OCI-LY7 (cell line): ENCODE data around the gene NPC2. TPM values are rescaled to one million over a fixed set of nuclear protein-coding genes. Genes with fewer than 3 reads are reported as not detected.

Source experiments
- BruUV-seq: library from RNA; stranded (reverse); fragments of 400-500 nt; replicated peaks from 2 replicates; lab custom pipeline; 2021; lab: Mats Ljungman, UMichigan
- CTCF ChIA-PET: fragments of 300-600 bp; sonication (Branson Sonifier 250); formaldehyde crosslinking; loops from one replicate; lab custom pipeline; 2022; ENCODE audit warnings: antibody characterized with exemption; ENCODE audit not compliant: unreplicated experiment; lab: Charles Lee
- POLR2A ChIA-PET: fragments of 300-600 bp; sonication (Branson Sonifier 250); formaldehyde crosslinking; loops from one replicate; lab custom pipeline; 2022; ENCODE audit warnings: antibody characterized with exemption; lab: Charles Lee
- DNase-seq: peaks from one replicate; pipeline ENCODE4 v3.0.0-alpha.2; 2015; ENCODE audit warnings: low spot score
- H2AFZ ChIP-seq: fragments of 200-600 bp; sonication (generic), shearing (Covaris generic); 2 replicates; pipeline ENCODE4 v1.6.1; 2014; ENCODE audit warnings: mild to moderate bottlenecking, antibody characterized with exemption, low read length, moderate library complexity
- H3K27ac ChIP-seq: fragments of 200-600 bp; sonication (generic); 2 replicates; pipeline ENCODE4 v1.5.1; 2014; ENCODE audit warnings: mixed run types, low read depth, mild to moderate bottlenecking, moderate library complexity, low read length, inconsistent platforms; ENCODE audit not compliant: poor library complexity, severe bottlenecking
- H3K36me3 ChIP-seq: fragments of 200-600 bp; sonication (generic); 2 replicates; pipeline ENCODE4 v1.6.1; 2014; ENCODE audit warnings: mild to moderate bottlenecking, antibody characterized with exemption, low read length, moderate library complexity, mixed read lengths; ENCODE audit not compliant: insufficient read depth
- H3K4me1 ChIP-seq: fragments of 200-600 bp; sonication (generic); 2 replicates; pipeline ENCODE4 v1.5.1; 2014; ENCODE audit warnings: mild to moderate bottlenecking, low read length; ENCODE audit not compliant: insufficient read depth, poor library complexity, severe bottlenecking
- H3K4me2 ChIP-seq: fragments of 200-600 bp; sonication (generic); 2 replicates; pipeline ENCODE4 v1.6.1; 2014; ENCODE audit warnings: mild to moderate bottlenecking, low read length
- H3K4me3 ChIP-seq: fragments of 200-600 bp; sonication (generic); 2 replicates; pipeline ENCODE4 v1.5.1; 2014; ENCODE audit warnings: mild to moderate bottlenecking, low read depth, low read length; ENCODE audit not compliant: poor library complexity, severe bottlenecking
- H3K79me2 ChIP-seq: fragments of 200-600 bp; sonication (generic); 2 replicates; pipeline ENCODE4 v1.6.1; 2016; ENCODE audit warnings: low read depth, mild to moderate bottlenecking, low read length, moderate library complexity, mixed read lengths; ENCODE audit not compliant: insufficient read depth
- H3K9me2 ChIP-seq: fragments of 200-600 bp; sonication (generic); 2 replicates; pipeline ENCODE4 v1.6.1; 2016; ENCODE audit warnings: mild to moderate bottlenecking, low read length, mixed read lengths; ENCODE audit not compliant: insufficient read depth
- H3K9me3 ChIP-seq: fragments of 200-600 bp; sonication (generic); 2 replicates; pipeline ENCODE4 v1.6.1; 2014; ENCODE audit warnings: mild to moderate bottlenecking, mixed run types, low read length, mixed read lengths
- H4K20me1 ChIP-seq: fragments of 200-600 bp; sonication (generic); 2 replicates; pipeline ENCODE4 v1.6.1; 2014; ENCODE audit warnings: mild to moderate bottlenecking, antibody characterized with exemption, low read length, moderate library complexity, mixed read lengths; ENCODE audit not compliant: insufficient read depth
- CTCF ChIP-seq: fragments of 200-600 bp; sonication (generic); conservative IDR thresholded peaks from 2 replicates; pipeline ENCODE4 v1.5.1; 2014; ENCODE audit warnings: mild to moderate bottlenecking, antibody characterized with exemption, low read length, moderate library complexity, mixed read lengths
- EZH2phosphoT487 ChIP-seq: fragments of 200-600 bp; sonication (generic); IDR thresholded peaks from 2 replicates; pipeline ENCODE4 v1.6.1; 2018; ENCODE audit warnings: low read depth, borderline replicate concordance, mild to moderate bottlenecking, mixed run types, antibody characterized with exemption, low read length, moderate library complexity, mixed read lengths
- intact Hi-C: fragments of 100-400 bp; cut with micrococcal nuclease; formaldehyde crosslinking; loops from one replicate; pipeline ENCODE4 v1.10.0; 2022; ENCODE audit not compliant: unreplicated experiment
- total RNA-seq, 2 experiments: library from RNA; depleted of rRNA in 1 of 2; stranded (reverse); fragments of >200 nt in 1 of 2; shearing (Covaris generic) in 1 of 2; gene quantifications; 2 replicates each; pipeline ENCODE4 v1.2.3, GENCODE V29; 2014 to 2022

Gene NPC2
- total RNA-seq, 2 experiments from 2014 or later: 37.8 to 80.8 TPM

DNA sequence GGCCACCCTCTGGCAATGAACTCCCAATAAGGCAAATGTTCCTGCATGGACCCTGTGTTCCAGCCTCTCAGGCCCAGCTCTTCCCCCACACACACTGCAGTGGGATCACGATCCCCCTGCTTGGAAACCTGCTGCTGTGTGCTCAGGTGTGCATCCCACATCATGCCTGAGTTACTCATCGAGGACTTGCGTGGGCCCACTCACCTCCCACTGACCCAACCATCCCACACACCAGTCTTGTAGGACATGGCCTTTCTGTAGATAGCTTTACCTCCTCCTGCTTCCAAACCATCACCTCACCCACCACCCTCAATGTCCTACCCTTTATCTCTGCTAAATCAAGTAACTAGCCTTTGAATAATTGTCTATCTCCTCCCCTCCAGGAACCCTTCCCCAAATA is 24.6 kb downstream of the NPC2 start:
- intact Hi-C loops: no loop called here
- no peaks in the 10 kb centered on the region for H3K9me2 ChIP-seq
- POLR2A ChIA-PET: interaction anchor here (1.1 kb wide), 1 partner anchor 103 kb away, joined by 3 read pairs; no protein-coding TSS in a partner anchor
- no peak overlapping the region for H3K27ac ChIP-seq
- no peak overlapping the region for H2AFZ ChIP-seq
- TF ChIP-seq EZH2phosphoT487 (no peak), CTCF (no peak)
- no peaks in the 10 kb centered on the region for H3K36me3 ChIP-seq
- DNase-seq: no peak
- H3K79me2 ChIP-seq: no peaks in the 10 kb centered on the region
- H3K4me1 ChIP-seq: no peaks in the 10 kb centered on the region
- BruUV-seq: no TSS peak
- H3K4me3 ChIP-seq: no peak overlapping the region
- H3K4me2 ChIP-seq: no peak overlapping the region
- no peaks in the 10 kb centered on the region for H3K9me3 ChIP-seq
- H4K20me1 ChIP-seq: no peaks in the 10 kb centered on the region
- CTCF ChIA-PET: no interaction called here

DNA sequence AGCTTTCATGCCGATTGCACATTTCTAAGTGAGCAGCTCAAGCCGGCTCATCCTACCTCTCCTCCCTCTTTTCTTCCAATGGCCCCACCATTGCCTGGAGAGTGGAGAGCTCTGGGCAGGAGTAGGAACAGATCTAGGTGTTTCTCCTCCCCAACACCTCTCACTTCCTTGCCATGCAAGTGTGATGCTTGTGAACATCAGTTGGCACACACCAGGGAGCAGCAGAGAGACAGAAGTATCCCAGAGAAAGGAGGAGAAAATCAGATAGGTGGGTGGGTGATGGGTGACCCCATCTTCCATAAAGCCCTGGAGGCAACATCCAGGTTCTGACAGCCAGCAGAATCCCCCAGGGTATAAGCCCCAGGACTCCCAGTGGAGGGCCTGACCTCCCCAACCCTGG is 27.8 kb downstream of the NPC2 start:
- POLR2A ChIA-PET: no interaction called here
- BruUV-seq: no TSS peak

More for the DNA sequence above, 27.8 kb downstream of the NPC2 start:
- no peak overlapping the region for H3K27ac ChIP-seq
- CTCF ChIA-PET: no interaction called here
- no peak overlapping the region for H2AFZ ChIP-seq
- no peaks in the 10 kb centered on the region for H3K9me2 ChIP-seq
- H4K20me1 ChIP-seq: no peaks in the 10 kb centered on the region
- TF ChIP-seq CTCF (no peak), EZH2phosphoT487 (no peak)
- no peak overlapping the region for H3K4me2 ChIP-seq
- no peaks in the 10 kb centered on the region for H3K4me1 ChIP-seq
- no peak overlapping the region for H3K4me3 ChIP-seq
- intact Hi-C loops: no loop called here
- no peaks in the 10 kb centered on the region for H3K79me2 ChIP-seq
- H3K36me3 ChIP-seq: no peaks in the 10 kb centered on the region
- no peaks in the 10 kb centered on the region for H3K9me3 ChIP-seq
- DNase-seq: no peak
